NCI-H460 (cell line): ENCODE measurements around the gene SPDYE1. TPM values are rescaled to one million over a fixed set of nuclear protein-coding genes. Genes with fewer than 3 reads are reported as not detected.
A peak's percentile ranks its signal among the peaks of the same experiment; 100 is the strongest.
"Not testable (repeated sequence)": the region's sequence is repeated elsewhere in the genome, so short reads cannot be mapped to it uniquely, and the experiment has no call there.

Experiments
- DNase-seq: peaks from one replicate; pipeline ENCODE4 v3.0.0-alpha.2; 2016; ENCODE audit warnings: low read depth; ENCODE audit errors: extremely low read depth
- polyA plus RNA-seq: library from polyadenylated mRNA; depleted of rRNA; stranded (reverse); fragments of >200 nt; gene quantifications from 2 replicates; pipeline ENCODE4 v1.2.3, GENCODE V29; 2014; cell fraction: nucleus; rRNA removed
- total RNA-seq: library from RNA; depleted of rRNA; stranded (reverse); fragments of >200 nt; shearing (Covaris generic); gene quantifications from 2 replicates; pipeline ENCODE4 v1.2.3, GENCODE V29; 2014; rRNA removed

Gene SPDYE1
- total RNA-seq: not detected in 2 replicates
- not detected in 2 replicates for polyA plus RNA-seq

DNA sequence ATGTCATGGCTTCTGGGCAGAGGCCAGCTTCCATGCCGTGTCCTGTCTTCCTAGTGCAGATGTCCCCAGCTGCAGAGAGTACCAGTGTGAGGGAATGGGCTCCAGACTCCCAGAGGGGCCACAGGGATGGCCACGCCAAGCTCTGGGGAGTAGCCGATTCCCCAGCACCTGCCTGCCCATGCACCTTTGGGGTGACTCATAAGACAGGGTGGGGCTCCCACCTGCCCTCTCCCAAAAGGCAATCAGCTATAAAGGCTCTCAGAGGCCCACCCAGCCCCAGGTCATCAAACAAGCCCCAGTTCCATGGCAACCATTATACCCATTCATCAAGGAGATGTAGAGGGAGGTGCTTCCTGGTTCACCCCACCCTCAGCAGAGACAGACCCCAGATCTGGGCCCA lies at the start of gene SPDYE1:
Gene SPDYE1, plus strand, starts transcription at position 366 of the 400 bp plus-strand sequence. CDS start 2,053 bp downstream, outside the sequence.
- not testable (repeated sequence) for DNase-seq

- DNase-seq: no peak
Measured at GRCh38 chr7:43952028-43952427, 45.7 kb upstream of the SPDYE1 start.

DNA sequence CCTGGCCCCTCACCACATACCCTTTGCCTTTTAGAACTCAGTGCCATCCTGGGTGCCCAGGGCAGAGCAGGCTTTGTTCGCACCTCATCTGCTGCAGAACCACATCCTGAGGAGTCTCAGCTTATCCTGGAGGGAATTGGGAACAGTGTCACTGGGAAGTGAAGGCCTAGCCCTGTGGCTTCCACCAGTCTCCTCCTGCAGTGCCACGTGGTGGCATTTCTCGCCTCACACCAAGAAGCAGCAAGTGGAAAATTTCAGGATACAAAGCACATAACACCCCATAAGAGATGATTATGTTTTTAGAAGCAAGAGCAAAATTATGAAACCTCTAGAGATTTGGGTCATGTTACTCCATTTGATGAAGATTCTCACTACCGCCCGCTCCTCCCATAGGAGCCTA lies 44.6 kb upstream of the SPDYE1 start:
- no peak for DNase-seq

DNA sequence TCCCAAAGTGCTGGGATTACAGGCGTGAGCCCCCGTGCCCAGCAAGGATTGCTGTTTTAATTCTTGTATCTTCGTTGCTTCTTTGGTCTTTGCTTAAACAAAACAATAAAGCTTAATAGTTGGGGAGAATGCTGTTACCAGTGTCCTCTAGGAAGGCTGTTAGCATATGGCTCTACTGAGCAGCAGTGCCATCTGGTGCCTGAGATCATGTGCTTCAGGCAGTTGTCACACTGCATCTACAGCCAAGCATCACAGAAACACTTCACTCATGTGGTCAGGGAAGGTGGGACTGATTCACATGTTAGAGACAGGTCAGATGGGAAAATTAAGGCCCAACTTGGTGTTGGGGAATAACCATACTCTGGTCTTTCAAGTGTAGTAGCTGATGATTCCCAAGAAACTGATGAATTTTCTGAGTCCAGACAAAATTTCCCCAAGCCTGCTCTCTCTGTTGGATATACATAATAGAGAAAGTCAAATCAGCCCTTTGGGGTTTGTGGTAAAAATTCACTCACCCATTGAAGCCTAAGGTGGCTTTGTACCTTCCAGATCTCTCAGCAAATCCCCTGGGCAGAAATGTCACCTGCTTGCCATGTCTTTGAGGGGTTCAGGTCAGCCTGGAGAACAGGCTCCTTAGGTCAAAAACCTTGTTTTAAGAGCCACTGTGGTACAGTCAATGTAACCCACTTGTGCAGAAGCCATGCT lies 43.0 kb upstream of the SPDYE1 start:
- DNase-seq: peak; percentile 43

DNA sequence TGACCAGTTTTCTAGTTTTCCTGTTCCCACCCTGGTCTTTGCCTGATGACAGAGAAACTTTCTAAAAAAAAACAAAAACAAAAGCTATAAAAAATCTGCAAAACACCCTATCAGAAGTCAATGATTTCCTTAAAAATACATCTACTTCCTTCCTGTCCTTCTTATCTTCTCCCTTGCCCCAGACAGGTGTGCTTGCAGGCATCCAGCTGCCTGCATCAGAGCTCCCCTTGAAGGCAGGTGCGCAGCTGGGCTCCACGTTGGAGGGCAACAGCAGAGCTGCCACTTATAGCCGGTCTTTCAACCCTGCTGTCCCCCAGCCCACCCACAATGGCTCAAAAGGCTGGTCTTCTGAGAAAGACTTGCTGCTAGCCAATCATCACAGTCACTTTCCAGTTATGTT lies 41.7 kb upstream of the SPDYE1 start:
- DNase-seq: no peak

DNA sequence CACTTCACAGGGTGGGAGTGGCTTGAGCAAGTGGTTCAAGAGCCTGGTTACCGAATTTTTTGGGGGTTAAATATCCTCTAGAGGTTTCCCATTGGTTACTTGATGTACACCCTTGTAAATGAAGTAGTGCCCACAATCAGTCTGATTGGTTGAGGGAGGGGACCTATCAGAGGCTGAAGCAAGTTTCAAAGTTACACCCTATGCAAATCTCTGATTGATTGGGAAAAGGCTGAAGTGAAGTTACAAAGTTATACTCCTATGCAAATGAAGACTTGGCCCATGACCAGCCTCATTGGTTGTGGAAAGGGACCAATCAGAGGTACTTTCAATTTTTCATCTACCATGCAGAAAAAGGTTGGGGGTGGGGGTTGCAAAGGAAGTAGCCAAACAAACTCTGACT lies 36.8 kb upstream of the SPDYE1 start:
- no peak for DNase-seq

GRCh38 chr7:43966392-43966791 lies 31.3 kb upstream of the SPDYE1 start:
- not testable (repeated sequence) for DNase-seq

DNA sequence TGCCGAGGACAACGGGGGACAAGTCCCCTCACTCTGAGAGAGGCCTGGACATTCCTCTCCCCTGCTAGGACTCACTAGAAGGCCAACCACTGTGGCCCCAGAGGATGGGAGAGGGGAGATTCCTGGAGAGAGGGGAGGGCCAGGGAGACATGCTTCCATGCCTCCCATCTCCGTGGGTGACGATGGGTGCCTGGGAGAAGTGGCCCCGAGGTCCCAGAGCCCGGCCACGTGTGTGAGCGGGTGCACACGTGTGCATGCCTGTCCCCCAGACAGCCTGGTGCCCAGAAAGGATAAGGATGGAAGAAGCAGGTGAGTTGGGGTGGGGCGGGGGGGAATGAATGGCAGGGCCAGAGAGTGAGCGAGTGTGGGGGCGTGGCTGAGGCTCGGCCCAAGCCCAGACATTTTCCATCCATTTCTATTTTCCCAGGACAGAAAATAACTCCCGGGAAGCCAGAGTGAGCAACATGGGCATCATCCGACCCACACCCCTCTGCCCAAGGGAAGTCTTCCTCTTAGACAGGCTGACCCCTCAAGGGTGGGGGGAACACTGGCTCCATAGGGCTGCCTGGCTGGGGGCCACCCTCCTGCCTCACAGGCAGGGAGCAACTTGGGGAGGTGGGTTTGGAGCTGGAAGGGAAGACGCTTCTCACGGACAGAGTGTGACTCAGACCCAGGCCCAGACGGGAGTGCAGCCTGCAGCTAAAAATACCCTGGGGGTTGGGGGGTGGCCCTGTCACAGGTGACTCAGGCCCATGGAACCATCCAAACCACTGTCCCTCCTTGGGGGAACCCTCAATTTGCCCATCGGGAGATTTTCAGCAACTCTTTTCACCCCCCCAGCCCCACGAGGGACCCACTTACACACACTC lies 29.3 kb upstream of the SPDYE1 start:
- DNase-seq: not testable (repeated sequence)

DNA sequence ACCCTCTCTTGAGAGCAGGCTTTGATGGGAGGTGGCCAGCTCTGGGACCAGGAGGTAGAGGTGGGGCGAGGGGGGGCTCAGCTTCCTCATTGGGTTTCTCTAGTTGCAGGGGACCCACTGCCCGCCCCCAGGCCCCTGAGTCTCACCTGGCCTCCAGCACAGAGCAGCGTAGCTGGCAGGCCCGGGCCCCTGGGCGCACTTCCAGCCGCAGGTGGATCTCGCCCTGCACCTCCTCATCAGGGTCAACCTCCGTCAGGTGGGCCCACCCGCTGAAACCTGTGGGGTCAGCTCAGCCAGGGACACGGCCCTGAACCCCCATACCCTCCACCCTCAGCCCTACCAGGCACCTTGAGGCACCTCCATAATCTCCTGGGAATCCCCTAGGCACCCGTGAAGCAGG lies 28.1 kb upstream of the SPDYE1 start:
- not testable (repeated sequence) for DNase-seq

DNA sequence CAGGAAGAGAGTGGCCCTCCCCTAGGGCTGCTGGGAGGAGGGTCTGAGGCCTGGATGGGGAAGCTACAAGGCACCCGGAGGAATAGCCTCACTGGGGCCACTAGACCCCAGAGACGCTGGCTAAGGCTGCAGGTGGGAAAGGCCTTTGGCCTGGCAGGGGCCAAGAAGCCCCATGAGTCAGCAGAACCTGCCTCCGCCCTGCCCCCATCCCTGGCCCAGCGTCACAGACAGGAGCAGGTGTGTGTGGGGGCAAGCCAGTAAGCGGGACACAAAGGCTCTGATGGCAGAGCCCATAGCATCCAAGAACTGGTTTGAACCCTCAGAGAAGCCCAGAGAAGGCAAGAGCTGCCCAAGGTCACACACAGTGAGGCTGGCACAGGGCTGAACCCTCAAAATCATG lies 27.0 kb upstream of the SPDYE1 start:
- DNase-seq: not testable (repeated sequence)

DNA sequence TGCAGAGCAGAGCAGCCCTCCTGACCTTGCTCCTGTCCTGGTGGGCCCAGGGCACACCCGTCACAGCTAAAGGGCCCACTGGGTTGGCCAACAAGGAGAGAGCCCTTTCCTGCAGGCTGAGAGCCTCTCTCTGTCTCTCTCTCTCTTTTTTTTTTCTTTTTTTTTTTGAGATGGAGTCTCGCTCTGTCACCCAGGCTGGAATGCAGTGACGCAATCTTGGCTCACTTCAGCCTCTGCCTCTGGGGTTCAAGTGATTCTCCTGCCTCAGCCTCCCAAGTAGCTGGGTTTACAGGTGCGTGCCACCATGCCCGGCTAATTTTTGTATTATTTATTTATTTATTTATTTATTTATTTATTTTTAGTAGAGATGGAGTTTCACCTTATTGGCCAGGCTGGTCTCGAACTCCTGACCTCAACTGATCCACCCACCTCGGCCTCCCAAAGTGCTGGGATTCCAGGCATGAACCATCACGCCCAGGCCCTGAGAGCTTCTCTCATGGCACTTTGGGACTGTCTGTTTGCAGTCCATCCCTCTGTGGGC lies 23.6 kb upstream of the SPDYE1 start:
- not testable (repeated sequence) for DNase-seq

GRCh38 chr7:43974725-43975482 lies 22.8 kb upstream of the SPDYE1 start:
- DNase-seq: not testable (repeated sequence)

GRCh38 chr7:43977525-43977924 lies 20.2 kb upstream of the SPDYE1 start:
- DNase-seq: no peak

DNA sequence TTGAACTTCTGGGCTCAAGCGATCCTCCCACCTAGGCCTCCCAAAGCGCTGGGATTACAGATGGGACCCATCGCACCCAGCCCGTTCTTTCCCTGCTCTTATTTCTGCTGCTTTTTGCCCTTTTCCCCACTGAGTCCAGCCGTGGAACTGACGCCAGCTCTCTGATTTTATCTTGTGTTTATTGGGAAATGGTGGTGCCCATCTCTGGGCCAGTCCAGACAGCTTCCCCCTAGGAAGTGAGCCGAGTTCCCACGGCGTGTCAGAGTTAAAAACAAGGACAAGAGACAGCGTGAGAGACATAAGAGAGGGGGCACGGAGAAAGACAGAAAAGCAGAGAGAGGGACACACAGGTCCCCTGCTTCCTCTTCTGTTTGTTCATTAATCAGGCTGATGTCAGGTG lies 19.6 kb upstream of the SPDYE1 start:
- not testable (repeated sequence) for DNase-seq

DNA sequence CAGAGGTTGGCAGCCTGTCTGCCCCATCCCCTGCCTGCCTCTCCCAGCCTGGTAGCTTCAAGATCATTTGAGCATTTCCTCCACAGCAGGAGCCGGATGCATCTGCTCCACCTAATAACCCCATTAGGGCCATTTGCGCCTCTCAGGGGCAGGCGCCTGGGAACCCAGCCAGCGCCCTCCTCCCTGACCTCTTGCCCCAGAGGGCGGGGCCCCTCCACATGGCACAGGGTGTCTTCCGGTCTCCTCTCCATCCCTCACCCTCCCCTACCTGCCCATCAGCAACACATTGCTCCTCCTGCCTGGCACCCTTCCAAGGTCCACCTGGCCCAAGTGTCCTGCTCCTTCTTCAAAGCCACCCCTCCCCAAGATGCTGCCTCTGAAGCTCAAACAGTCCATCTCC lies 14.8 kb upstream of the SPDYE1 start:
- not testable (repeated sequence) for DNase-seq

DNA sequence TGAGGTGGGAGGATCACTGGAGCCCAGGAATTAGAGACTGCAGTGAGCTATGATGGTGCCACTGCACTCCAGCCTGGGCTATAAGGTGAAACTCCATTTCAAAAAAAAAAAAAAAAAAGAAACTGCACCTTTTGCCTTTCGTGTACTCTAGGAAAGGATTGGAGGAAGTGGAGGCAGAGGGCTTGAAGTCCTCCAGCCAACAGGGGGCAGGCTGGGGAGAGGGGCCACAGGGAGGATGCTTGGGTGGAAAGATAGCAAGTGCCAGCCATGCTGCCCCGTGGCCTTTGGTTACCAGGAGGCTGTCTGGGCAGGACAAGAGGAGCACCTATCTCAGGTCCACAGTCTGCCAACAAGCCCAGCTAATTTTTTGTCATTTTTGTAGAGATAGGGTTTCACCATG lies 14.0 kb upstream of the SPDYE1 start:
- not testable (repeated sequence) for DNase-seq

DNA sequence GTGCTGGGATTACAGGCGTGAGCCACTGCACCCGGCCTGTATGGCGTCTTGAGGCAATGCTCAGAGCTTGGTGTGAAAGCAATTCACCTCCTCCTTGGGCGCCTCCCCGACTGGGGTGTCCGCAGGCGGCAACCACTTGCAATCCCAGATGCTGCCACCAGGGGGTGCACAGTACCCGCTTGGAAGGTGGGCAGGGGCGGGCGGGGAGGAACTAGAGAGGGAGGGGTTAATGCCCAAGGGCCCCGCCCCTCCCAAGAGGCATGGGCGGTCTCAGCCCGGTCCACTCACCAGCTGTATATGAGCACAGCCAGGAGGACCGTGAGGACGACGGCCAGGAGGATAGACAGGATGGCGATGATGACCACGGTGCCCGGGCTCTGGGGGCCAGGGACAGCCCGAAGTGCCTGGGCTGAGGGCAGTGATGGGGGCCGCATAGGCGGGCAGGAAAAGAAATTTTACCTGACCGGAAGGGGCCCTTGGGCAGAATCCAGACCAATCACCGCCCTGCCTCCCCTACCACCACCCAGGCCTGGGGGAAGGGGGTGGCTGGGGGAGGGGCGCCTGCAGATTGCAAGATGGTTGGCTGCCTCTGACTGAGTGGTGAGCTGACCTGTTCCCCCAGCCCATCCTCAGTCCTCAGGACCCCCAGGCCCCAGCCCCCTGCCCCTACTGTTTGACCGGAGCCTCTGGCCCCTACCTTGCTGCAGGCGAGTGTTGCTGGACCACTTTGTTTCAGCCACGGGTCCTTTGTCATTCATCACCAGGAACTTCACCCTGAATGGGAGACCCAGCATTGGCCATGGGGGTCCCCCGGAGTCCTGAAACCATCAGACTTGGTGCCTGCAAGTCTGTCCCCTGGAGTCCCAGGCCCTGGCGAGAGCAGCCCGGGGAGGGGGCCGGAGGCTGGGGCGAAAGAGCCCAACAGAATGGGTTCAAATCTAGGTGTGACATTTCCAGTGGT lies 11.5 kb upstream of the SPDYE1 start:
- DNase-seq: peak; percentile 33

- DNase-seq: not testable (repeated sequence)
Measured at GRCh38 chr7:43987476-43987875, 10.2 kb upstream of the SPDYE1 start.

- DNase-seq: not testable (repeated sequence)
Measured at GRCh38 chr7:43990011-43990585, 7.6 kb upstream of the SPDYE1 start.
